Measurements from ENCODE around the gene PDSS2.
A peak's percentile ranks its signal among the peaks of the same experiment; 100 is the strongest.
"Not testable (repeated sequence)": the region's sequence is repeated elsewhere in the genome, so short reads cannot be mapped to it uniquely, and the experiment has no call there.

The PDSS2 gene

GRCh38 chr6:107144014-107144413, 315.4 kb downstream of the PDSS2 start:
- DNase-seq = no peak

- no peak for DNase-seq
Measured at GRCh38 chr6:107140581-107140980, 318.8 kb downstream of the PDSS2 start.

- not testable (repeated sequence) for DNase-seq
Measured at GRCh38 chr6:107136324-107136723, 323.0 kb downstream of the PDSS2 start.

DNA sequence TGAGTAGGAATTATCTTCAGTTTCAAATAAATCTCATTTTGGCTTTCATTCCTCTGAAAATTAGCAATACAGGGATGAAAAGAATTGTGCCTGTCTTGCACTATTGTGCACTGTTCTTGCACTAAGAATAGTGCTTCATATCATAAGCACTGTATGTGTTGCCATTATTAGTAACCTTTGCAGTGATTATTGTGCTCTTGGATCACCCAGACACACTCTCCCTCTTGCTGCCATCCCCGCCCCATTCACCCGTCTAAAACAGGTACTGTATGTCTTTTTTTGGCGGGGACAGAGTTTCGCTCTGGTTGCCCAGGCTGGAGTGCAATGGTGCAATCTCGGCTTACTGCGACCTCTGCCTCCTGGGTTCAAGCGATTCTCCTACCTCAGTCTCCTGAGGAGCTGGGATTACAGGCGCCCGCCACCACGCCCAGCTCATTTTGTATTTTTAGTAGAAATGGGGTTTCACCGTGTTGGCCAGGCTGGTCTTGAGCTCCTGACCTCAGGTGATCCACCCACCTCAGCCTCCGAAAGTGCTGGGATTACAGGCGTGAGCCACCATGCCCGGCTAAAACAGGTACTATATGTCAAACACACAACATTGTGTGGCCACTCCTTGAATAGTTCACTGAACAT, 324.2 kb downstream of the PDSS2 start:
- DNase-seq = not testable (repeated sequence)

DNA sequence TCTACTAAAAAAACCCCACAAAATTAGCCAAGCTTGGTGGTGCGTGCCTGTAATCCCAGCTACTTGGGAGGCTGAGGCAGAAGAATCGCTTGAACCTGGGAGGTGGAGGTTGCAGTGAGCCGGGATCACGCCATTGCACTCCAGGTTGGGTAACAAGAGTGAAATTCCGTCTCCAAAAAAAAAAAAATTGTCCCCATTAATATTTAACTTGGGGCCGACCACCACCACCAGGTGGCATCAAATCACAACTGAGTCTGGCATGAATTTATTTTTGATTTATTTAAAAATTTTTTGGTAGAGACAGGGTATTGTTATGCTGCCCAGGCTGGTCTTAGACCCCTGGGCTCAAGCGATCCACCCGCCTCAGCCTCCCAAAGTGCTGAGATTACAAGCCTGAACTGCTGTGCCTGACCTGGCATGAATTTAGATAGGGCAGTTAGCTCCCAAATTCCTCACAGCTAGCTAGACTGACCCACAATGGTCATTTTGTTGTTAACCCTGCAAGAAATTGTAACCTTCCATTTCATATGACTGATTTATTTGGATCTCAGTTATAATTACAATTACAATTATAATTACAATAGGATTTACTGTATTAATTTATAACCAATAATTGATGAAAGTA, 326.9 kb downstream of the PDSS2 start:
- DNase-seq = peak in 1 of 4 experiments; percentile 1

DNA sequence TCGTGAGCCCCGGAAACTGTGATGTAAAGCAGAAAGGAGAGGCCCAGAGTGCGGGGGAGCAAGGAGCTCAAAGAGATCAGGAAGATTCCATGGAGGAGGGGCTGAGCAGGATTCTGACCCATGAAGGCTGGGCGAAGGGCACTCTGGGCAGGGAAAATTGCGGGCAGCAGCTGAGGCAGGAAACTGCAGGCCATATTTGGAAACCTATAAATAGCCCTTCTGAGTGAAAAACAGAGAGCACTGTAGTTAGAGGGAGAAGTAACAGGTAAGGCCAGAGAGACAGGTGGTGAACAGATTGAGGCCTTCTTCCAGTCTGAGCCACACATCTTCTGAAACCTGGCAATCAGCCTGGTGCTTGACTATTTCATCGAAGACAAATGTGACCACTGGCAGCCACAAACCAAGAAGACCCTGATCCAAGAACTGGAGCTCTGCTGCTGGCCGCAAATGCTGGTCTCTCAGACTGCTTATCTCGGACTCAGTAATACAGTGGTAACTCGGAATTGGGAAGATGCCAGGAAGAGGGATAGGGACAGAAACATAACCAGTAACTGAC, 329.9 kb downstream of the PDSS2 start:
- DNase-seq = no peak

- no peak for DNase-seq
Measured at GRCh38 chr6:107128577-107128976, 330.8 kb downstream of the PDSS2 start.

DNA sequence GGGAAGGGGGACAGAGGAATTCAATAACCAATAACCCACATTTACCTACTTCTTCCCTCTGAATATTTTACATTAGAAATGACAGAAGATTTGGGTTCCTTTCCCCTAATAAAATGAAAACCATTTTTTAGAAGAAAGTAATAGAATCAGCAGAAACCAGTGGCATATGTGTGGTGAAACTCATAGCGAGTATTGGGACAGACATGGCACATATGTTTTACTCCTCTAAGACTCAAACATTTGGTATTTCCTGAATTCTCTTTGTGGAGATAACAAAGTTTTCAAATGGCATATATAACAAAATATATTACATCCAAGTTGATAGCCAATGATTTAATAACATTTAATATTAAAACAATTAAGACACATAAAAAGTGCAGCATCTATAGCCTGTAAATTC, 331.2 kb downstream of the PDSS2 start:
- no peak for DNase-seq

- no peak for DNase-seq
Measured at GRCh38 chr6:107125771-107126170, 333.6 kb downstream of the PDSS2 start.

DNA sequence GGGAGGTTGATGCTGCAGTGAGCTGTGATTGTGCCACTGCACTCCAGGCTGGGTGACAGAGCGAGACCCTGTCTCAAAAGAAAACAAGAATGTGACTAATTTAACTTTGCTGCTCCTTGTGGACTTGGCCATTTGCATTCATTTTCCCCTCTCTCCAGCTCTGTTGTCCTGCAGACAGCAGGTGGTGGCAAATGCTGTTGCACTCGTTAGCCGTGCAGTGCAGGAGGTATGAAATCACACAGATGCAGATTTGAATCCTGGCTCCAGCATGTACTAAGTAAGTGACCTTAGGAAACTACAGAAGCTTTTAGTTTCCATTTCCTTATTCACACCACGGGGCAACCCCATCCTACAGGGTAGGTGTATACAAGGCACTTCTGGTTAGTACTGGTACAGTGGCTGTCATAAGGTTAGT, 334.4 kb downstream of the PDSS2 start:
- DNase-seq = no peak

DNA sequence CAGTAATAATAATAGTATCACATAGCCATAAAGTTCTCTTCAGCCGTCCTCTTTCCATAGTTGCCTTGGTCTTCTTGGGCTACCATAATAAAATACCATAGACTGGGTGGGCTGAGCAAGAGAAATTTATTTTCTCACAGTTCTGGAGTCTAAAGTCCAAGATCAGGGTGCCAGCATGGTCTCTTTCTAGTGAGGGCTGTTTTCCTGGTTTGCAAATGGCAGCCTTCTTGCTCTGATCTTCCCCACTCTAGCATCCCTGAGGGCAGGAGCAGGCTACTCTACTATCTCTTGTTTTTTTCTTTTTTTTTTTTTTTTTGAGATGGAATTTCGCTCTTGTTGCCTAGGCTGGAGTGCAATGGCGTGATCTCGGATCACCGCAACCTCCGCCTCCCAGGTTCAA, 335.9 kb downstream of the PDSS2 start:
- DNase-seq = no peak

DNA sequence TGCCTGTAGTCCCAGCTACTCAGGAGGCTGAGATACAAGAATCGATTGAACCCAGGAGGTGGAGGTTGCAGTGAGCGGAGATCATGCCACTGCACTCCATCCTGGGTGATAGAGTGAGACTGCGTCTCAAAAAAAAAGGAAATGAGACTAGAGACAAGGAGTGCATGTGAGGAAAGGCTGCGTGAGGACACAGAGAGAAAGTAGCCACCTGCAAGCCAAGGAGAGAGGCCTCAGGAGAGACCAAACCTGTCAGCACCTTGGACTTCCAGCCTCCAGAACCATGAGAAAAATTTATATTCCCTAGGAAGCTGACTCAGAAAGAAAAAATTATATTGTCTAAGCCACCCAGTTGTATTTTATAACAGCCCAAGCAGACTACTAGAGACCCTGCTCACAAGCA, 336.6 kb downstream of the PDSS2 start:
- no peak for DNase-seq

- no peak for DNase-seq
Measured at GRCh38 chr6:107121964-107122495, 337.3 kb downstream of the PDSS2 start.

DNA sequence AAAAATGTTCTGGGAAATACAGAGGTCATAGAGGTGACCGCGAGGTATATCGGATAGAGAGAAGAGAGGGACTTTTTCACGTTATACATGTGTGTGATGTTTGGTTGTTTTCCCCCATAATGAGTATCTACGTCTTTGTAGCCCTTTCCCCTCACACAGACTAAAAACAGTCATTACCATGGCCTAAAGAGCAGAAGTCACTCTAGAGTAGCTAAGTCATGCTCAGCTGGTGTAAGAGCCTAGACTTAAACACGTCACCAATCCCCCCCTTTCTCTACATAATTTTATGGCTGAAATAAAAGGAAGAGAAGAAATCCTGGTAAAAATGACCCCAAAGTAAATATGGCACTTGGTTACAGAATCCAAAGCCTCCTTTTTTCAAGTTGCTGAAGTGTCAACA, 338.1 kb downstream of the PDSS2 start:
- no peak for DNase-seq

DNA sequence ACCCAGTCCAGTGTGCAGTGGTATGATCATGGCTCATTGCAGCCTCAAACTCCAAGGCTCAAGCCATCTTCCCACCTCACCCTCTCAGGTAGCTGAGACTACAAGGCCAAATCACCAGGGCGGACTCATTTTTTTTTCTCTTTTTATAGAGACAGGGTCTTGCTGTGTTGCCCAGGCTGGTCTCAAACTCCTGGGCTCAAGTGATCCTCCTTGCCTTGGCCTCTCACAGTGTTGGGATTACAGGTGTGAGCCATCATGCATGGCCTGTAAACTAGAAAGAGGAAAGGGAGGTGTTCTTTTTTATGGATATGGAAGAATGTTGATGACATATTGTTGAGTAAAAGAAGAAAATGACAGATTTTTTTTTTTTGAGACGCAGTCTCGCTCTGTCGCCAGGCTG, 339.0 kb downstream of the PDSS2 start:
- DNase-seq = no peak

DNA sequence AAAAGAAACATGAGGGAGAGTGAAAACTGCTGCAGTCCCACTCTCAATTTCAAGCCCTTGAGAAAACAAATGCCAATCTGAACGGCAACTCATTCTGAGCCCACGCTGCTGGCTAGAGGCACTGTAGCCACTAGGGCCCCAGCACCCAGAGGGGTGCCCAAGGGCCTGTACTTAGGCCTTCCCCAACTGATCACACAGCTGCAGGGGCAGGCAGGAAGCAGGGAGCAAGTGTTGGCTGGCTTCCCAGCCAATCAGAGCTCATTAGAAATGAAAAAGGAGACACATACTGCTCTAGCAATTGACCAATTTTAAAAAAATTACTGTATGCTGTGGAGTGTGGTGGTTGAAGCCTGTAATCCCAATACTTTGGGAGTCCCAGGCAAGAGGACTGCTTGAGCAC, 340.4 kb downstream of the PDSS2 start:
- DNase-seq = no peak

GRCh38 chr6:107118540-107118939, 340.8 kb downstream of the PDSS2 start:
- DNase-seq = not testable (repeated sequence)

DNA sequence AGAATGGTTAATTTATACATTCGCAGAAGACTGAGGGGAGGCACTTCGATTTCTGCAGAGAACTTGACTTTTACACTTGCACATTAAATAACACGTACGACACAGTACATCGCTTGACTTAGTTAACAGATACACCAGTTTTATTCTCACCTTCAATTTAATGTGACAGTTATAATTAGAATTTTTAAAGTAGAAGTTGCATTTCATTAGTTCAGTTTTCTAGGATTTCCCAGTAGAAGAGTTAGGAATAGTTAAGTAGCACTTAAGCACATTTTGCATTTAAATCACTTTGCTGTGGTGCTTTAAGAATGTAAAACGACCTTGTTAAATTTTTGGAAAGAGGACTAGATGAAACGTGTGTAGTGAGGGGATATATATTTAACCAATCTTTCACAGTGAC, 342.4 kb downstream of the PDSS2 start:
- DNase-seq = no peak

- no peak for DNase-seq
Measured at GRCh38 chr6:107116328-107116892, 343.0 kb downstream of the PDSS2 start.

DNA sequence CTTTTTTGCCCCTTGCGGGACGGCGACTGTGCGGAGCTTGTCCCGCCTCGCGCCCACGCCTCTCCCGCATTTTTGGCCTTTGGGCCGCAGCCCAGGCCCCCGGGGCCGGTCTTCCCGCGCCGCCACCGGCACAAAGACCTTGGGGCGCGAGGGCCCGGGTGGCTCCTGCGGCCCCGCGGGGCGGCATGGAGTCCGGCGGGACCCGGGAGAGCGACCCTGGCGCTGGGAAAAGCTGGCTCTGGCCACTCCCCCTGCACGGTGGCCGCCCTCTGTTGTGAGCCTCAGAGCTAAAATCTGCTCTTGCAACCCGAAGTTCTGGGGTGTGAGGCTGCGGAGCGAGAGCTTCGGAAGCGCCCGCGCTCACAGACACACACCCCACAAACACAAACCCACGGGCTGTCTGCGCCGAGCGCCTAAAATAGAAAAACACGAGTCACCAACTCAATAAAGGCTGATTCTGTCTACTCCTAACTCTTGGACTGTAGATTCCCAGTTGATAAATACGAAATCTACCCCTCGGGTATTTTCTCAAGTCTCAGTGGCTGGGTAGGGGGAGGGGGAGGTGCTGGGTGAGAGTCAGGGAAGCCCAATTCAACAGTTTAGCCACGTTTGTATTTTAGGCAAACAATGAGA, 343.6 kb downstream of the PDSS2 start:
- DNase-seq = peak in 1 of 4 experiments; percentile 6

DNA sequence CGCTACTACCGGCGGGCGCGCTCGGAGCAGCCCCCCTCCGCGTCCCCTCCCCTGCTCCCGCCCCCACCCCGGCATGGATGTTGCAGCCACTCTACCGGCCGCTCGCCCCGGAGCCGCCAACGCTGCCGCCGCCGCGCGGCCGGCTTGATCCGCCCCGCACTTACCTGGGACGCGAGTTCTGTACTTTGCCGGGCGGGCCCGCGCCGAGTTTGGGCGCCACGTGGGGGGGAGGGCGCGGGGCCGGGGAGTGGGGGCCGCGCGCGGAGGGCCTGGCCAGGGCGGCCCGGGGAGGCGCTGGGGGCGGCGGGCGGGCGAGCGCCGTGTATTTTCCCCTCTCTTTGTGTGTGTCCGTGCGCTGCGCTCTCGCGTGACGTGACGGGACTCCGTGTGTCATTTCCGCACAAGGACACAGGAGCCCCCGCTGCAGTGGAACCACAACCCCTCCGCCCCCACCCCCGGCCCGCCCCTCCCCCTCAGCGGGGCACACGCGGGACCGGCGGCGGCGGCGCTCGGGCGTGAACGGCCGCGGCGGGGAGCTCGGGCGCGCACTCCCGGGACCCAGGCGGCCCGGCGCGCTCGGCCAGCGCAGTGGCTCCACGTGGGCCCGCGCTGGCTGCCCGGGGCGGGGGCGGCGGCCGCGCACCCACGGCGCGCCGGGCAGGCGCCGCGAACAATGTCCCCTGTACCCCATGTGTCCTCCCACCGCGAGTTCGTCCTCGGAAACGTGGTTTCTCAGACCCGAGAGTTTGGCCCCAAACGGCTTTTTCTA, 344.3 kb downstream of the PDSS2 start, which contains the start of gene BEND3:
Gene BEND3, minus strand, starts transcription at position 590 of the 769 bp plus-strand sequence. CDS start 16,230 bp downstream, outside the sequence.
- peak in 2 of 4 experiments; percentile 5 to 31 for DNase-seq

DNA sequence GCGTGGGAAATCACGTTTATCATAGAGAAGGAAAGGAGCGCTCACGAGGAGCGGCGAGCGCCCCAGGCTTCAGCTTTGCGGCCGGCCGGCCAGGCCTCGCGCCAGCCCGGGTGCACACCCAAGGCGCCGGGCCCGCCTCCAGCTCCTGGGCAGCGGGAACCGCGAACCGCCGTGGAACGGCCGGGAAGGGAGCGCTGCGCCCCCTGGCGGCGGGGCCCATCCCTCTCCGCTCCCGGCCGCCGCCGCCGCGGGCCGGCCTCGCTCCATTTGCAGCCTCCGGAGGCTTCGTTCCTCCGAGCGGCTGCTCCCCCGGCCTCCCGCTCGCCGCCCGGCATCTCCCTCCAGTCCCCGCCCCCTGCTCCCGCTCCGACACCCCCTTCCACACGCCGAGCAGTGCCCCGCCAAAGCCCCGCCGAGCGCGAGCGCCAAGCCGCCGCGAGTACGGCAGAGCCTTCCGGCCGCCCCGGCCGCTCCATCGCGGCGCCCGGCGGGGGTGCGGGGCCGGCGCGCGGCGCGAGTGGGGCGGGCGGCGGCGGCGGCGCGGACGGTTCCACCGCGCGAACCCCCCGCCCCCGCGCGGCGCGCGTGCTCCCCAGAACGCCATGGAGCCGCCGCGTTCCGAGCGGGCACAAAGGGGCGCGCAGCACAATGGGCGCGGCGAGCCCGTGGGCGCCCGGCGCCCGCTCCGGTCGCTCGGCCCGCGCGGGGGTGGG, 345.0 kb downstream of the PDSS2 start:
- DNase-seq = peak; percentile 38 to 63 (median 42)
